Neural progenitor cell (in vitro differentiated cells): ENCODE results near the gene LRP1B.

Source experiments
- CTCF ChIP-seq: fragments of 200-600 bp; sonication (generic); IDR thresholded peaks from 2 replicates; pipeline ENCODE4 v1.5.1; 2017; ENCODE audit warnings: antibody characterized with exemption, mild to moderate bottlenecking
- EZH2 ChIP-seq: fragments of 200-600 bp; sonication (generic); IDR thresholded peaks from 2 replicates; pipeline ENCODE4 v1.6.1; 2017; ENCODE audit warnings: antibody characterized with exemption, mild to moderate bottlenecking, moderate library complexity
- EZH2phosphoT487 ChIP-seq: fragments of 200-600 bp; sonication (generic); IDR thresholded peaks from 2 replicates; pipeline ENCODE4 v1.6.1; 2017; ENCODE audit warnings: antibody characterized with exemption

- TF ChIP-seq CTCF (peak; percentile 39), EZH2phosphoT487 (no peak), EZH2 (no peak)
These were observed 1186.9 kb downstream of the LRP1B start for GRCh38 chr2:140943867-140944266.
